Upper lobe of right lung (tissue), 1 donor: ENCODE data around the gene SOX18. TPM values are rescaled to one million over a fixed set of nuclear protein-coding genes. Genes with fewer than 3 reads are reported as not detected.

ENCODE experiments used
- ATAC-seq: fragments of 200-7000 bp; cut with Tn5 transposase; one replicate; pipeline ENCODE4 v1.9.1; 2020; ENCODE audit warnings: mild to moderate bottlenecking, moderate library complexity
- DNase-seq: peaks from one replicate; pipeline ENCODE4 v3.0.0-alpha.2; 2020
- H3K27ac ChIP-seq: fragments of 200-600 bp; one replicate; pipeline ENCODE4 v1.8.0; 2022
- H3K27me3 ChIP-seq: fragments of 200-600 bp; one replicate; pipeline ENCODE4 v1.8.0; 2022; ENCODE audit warnings: mild to moderate bottlenecking
- H3K36me3 ChIP-seq: fragments of 200-600 bp; one replicate; pipeline ENCODE4 v1.8.0; 2022
- H3K4me1 ChIP-seq: fragments of 200-600 bp; one replicate; pipeline ENCODE4 v1.8.0; 2022
- H3K4me3 ChIP-seq: fragments of 200-600 bp; one replicate; pipeline ENCODE4 v1.8.0; 2022; ENCODE audit warnings: mild to moderate bottlenecking
- H3K9me3 ChIP-seq: fragments of 200-600 bp; one replicate; pipeline ENCODE4 v1.8.0; 2022
- CTCF ChIP-seq: fragments of 200-600 bp; IDR thresholded peaks from one replicate; pipeline ENCODE4 v1.8.0; 2022; ENCODE audit warnings: antibody characterized with exemption
- intact Hi-C: fragments of 100-400 bp; cut with DNase I; formaldehyde crosslinking; loops from one replicate; pipeline ENCODE4 v1.11.0; 2022
- total RNA-seq: library from RNA; stranded (reverse); fragmentation: NEBNext Ultra II Directional; extraction: Animal tissue kit (Norgen Biotek cat#: 25700); gene quantifications from one replicate; pipeline ENCODE4 v1.2.1, GENCODE V29; 2021
- donor health status: DM: no; HTN: yes; CAD: no; lungs with severe emphysema.

Gene SOX18
- total RNA-seq, 1 donor from 2014 or later = 135 TPM

- Histone ChIP-seq H3K27me3 (no peaks in the 10 kb centered on the region), H3K9me3 (no peaks in the 10 kb centered on the region), H3K27ac (peak overlapping the region; percentile 90), H3K4me3 (peak overlapping the region; percentile 92), H3K36me3 (no peaks in the 10 kb centered on the region), H3K4me1 (peaks cover 17% of the 10 kb centered on the region)
- ATAC-seq (peak; percentile 7), DNase-seq (no peak)
- intact Hi-C loops = no loop called here
- no peak for TF ChIP-seq CTCF
Measured at GRCh38 chr20:64063389-64064144, 14.1 kb upstream of the SOX18 start.

- no peaks in the 10 kb centered on the region for H3K36me3 ChIP-seq
- H3K9me3 ChIP-seq = no peaks in the 10 kb centered on the region
- H3K4me1 ChIP-seq = peaks cover 21% of the 10 kb centered on the region
- no peak for TF ChIP-seq CTCF
- intact Hi-C loops = no loop called here
- ATAC-seq (peak; percentile 96), DNase-seq (peak; percentile 99)
- peak within 1 kb of the TSS; percentile 90 for H3K27ac ChIP-seq
- H3K27me3 ChIP-seq = no peaks in the 10 kb centered on the region
- peak within 1 kb of the TSS; percentile 92 for H3K4me3 ChIP-seq
Measured at GRCh38 chr20:64062596-64063388, 13.4 kb upstream of the SOX18 start, which contains the start of gene TCEA2. Gene TCEA2 (plus strand): TSS chr20:64063198. CDS start chr20:64063313, 115 bp downstream.

- no peak for TF ChIP-seq CTCF
- Histone ChIP-seq H3K36me3 (no peaks in the 10 kb centered on the region), H3K27me3 (no peaks in the 10 kb centered on the region), H3K4me3 (peak overlapping the region; percentile 92), H3K27ac (peak overlapping the region; percentile 90), H3K9me3 (no peaks in the 10 kb centered on the region), H3K4me1 (peaks cover 21% of the 10 kb centered on the region)
- no peak for ATAC-seq
- DNase-seq = no peak
- intact Hi-C loops = no loop called here
Measured at GRCh38 chr20:64062276-64062595, 12.8 kb upstream of the SOX18 start.

- Histone ChIP-seq H3K36me3 (no peaks in the 10 kb centered on the region), H3K4me3 (no peak overlapping the region), H3K27ac (no peak overlapping the region), H3K9me3 (no peaks in the 10 kb centered on the region), H3K4me1 (peaks cover 14% of the 10 kb centered on the region), H3K27me3 (no peaks in the 10 kb centered on the region)
- intact Hi-C loops = no loop called here
- DNase-seq (no peak), ATAC-seq (no peak)
- TF ChIP-seq CTCF = no peak
Measured at GRCh38 chr20:64058536-64058935, 9.1 kb upstream of the SOX18 start.

GRCh38 chr20:64057628-64058498 is 8.4 kb upstream of the SOX18 start:
- peak; percentile 85 for TF ChIP-seq CTCF
- intact Hi-C loops = no loop called here
- Histone ChIP-seq H3K4me1 (peaks cover 14% of the 10 kb centered on the region), H3K4me3 (peak overlapping the region; percentile 32), H3K27ac (peak overlapping the region; percentile 52), H3K36me3 (no peaks in the 10 kb centered on the region), H3K9me3 (no peaks in the 10 kb centered on the region), H3K27me3 (peaks cover 3% of the 10 kb centered on the region)
- peak; percentile 87 for DNase-seq
- peak; percentile 74 for ATAC-seq
